DMS 273 (cell line): Measurements from ENCODE around the gene PLPPR1.
"Not testable (repeated sequence)": the region's sequence is repeated elsewhere in the genome, so short reads cannot be mapped to it uniquely, and the experiment has no call there.

Source experiments
- DNase-seq: peaks from one replicate; lab custom pipeline; 2025; ENCODE audit not compliant: unreplicated experiment; lab: John Stamatoyannopoulos, UW

PLPPR1 gene

GRCh38 chr9:101271102-101271501, 242.6 kb downstream of the PLPPR1 start:
- DNase-seq = no peak

- no peak for DNase-seq
These were observed 246.6 kb downstream of the PLPPR1 start for GRCh38 chr9:101274971-101275768.

- DNase-seq = no peak
These were observed 247.3 kb downstream of the PLPPR1 start for GRCh38 chr9:101275769-101276250.

GRCh38 chr9:101291043-101291442, 262.5 kb downstream of the PLPPR1 start:
- DNase-seq = not testable (repeated sequence)

- DNase-seq = no peak
These were observed 271.4 kb downstream of the PLPPR1 start for GRCh38 chr9:101299901-101300300.

GRCh38 chr9:101307051-101307450, 278.5 kb downstream of the PLPPR1 start:
- DNase-seq = peak; percentile 31

- no peak for DNase-seq
These were observed 279.1 kb downstream of the PLPPR1 start for GRCh38 chr9:101307524-101308213.

- DNase-seq = no peak
These were observed 280.6 kb downstream of the PLPPR1 start for GRCh38 chr9:101309139-101309538.

GRCh38 chr9:101311191-101311590, 282.7 kb downstream of the PLPPR1 start:
- no peak for DNase-seq

GRCh38 chr9:101311758-101312420, 283.4 kb downstream of the PLPPR1 start:
- peak; percentile 89 for DNase-seq

- DNase-seq = no peak
These were observed 284.1 kb downstream of the PLPPR1 start for GRCh38 chr9:101312661-101313060.

GRCh38 chr9:101315112-101315450, 286.6 kb downstream of the PLPPR1 start:
- DNase-seq = no peak

GRCh38 chr9:101317735-101318134, 289.2 kb downstream of the PLPPR1 start:
- DNase-seq = no peak

GRCh38 chr9:101323129-101323528, 294.6 kb downstream of the PLPPR1 start:
- DNase-seq = no peak

GRCh38 chr9:101324245-101324804, 295.8 kb downstream of the PLPPR1 start:
- no peak for DNase-seq

GRCh38 chr9:101325053-101325452, 296.5 kb downstream of the PLPPR1 start:
- DNase-seq = no peak

- DNase-seq = no peak
These were observed 297.5 kb downstream of the PLPPR1 start for GRCh38 chr9:101326035-101326434.

- no peak for DNase-seq
These were observed 298.0 kb downstream of the PLPPR1 start for GRCh38 chr9:101326501-101326900.

- not testable (repeated sequence) for DNase-seq
These were observed 298.9 kb downstream of the PLPPR1 start for GRCh38 chr9:101327422-101327909.

- no peak for DNase-seq
These were observed 303.8 kb downstream of the PLPPR1 start for GRCh38 chr9:101332362-101332761.

- DNase-seq = no peak
These were observed 305.0 kb downstream of the PLPPR1 start for GRCh38 chr9:101333490-101333889.
